Sigmoid colon (tissue), 7 donors: ENCODE results near the gene KCNMB2. TPM values are rescaled to one million over a fixed set of nuclear protein-coding genes. Genes with fewer than 3 reads are reported as not detected.
"Not testable (repeated sequence)": the region's sequence is repeated elsewhere in the genome, so short reads cannot be mapped to it uniquely, and the experiment has no call there.

Experiments
- DNase-seq: peaks from one replicate; pipeline ENCODE4 v3.0.0-alpha.2; 2019
- H3K27ac ChIP-seq, 4 donors: fragments of 200-600 bp; sonication (generic); one replicate each; pipeline ENCODE4 v1.5.1; 2016 to 2019; ENCODE audit warnings: mild to moderate bottlenecking in 1 of 4
- H3K27me3 ChIP-seq, 3 donors: fragments of 200-600 bp; sonication (generic); one replicate each; pipeline ENCODE4 v1.5.1; 2019; ENCODE audit warnings: mild to moderate bottlenecking in 1 of 3
- H3K36me3 ChIP-seq, 4 donors: fragments of 200-600 bp; sonication (generic); one replicate each; pipeline ENCODE4 v1.5.1; 2016 to 2019
- H3K4me1 ChIP-seq, 4 donors: fragments of 200-600 bp; sonication (generic); one replicate each; pipeline ENCODE4 v1.5.1; 2017 to 2019
- H3K4me3 ChIP-seq, 4 donors: fragments of 200-600 bp; sonication (generic); one replicate each; pipeline ENCODE4 v1.5.1; 2017 to 2019; ENCODE audit warnings: mild to moderate bottlenecking in 2 of 4, moderate library complexity in 1 of 4
- H3K9me3 ChIP-seq, 4 donors: fragments of 200-600 bp in 3 of 4; sonication (generic) in 3 of 4; one replicate each; pipeline versions ENCODE4 v1.5.1 to v1.6.1; 2013 to 2019
- CTCF ChIP-seq, 4 experiments: fragments of 450-650 bp in 3 of 4; fragments of 200-600 bp in 1 of 4; IDR thresholded peaks; one replicate each; pipeline ENCODE4 v1.5.1; 2016 to 2019; ENCODE audit warnings: antibody characterized with exemption in 4 of 4, mild to moderate bottlenecking in 3 of 4, moderate library complexity in 2 of 4
- EP300 ChIP-seq, 4 donors: sonication (generic); formaldehyde crosslinking; IDR thresholded peaks; one replicate each; pipeline ENCODE4 v1.6.1; 2017; ENCODE audit warnings: antibody characterized with exemption in 4 of 4
- POLR2A ChIP-seq, 2 donors: fragments of 450-650 bp; IDR thresholded peaks; one replicate each; pipeline ENCODE4 v1.6.1; 2016; ENCODE audit warnings: antibody characterized with exemption in 2 of 2, mild to moderate bottlenecking in 2 of 2, moderate library complexity in 2 of 2
- POLR2AphosphoS5 ChIP-seq, 4 donors: sonication (generic); formaldehyde crosslinking; IDR thresholded peaks; one replicate each; pipeline ENCODE4 v1.6.1; 2017; ENCODE audit warnings: antibody characterized with exemption in 4 of 4
- WGBS, 2 donors: extraction: QIAGEN DNeasy Blood & Tissue Kit; methylation state at CpG; one replicate each; pipeline ENCODE4 v1.1.7; 2013; 5-methylcytosine and 5-hydroxymethylcytosine counted together
- intact Hi-C: fragments of 100-400 bp; cut with DNase I; formaldehyde crosslinking; loops from one replicate; pipeline ENCODE4 v1.15.1; 2023
- polyA plus RNA-seq, 3 donors: library from polyadenylated mRNA; stranded (reverse); fragments of 200-250 nt; gene quantifications; one replicate each; pipeline ENCODE4 v1.2.3, GENCODE V29; 2013
- total RNA-seq, 4 donors: library from RNA; depleted of rRNA; stranded (reverse); fragments of >200 nt; gene quantifications; one replicate each; pipeline ENCODE4 v1.1.0, GENCODE V29; 2016
- donor health status: healthy with polysubstance abuse.
- donor health status: Bipolar disorder and iron deficiency.
- donor health status: healthy.

The KCNMB2 gene
- total and polyA plus RNA-seq, 7 donors, result 0.22 to 3.2 (median 1.5) TPM; not detected in 1

DNA sequence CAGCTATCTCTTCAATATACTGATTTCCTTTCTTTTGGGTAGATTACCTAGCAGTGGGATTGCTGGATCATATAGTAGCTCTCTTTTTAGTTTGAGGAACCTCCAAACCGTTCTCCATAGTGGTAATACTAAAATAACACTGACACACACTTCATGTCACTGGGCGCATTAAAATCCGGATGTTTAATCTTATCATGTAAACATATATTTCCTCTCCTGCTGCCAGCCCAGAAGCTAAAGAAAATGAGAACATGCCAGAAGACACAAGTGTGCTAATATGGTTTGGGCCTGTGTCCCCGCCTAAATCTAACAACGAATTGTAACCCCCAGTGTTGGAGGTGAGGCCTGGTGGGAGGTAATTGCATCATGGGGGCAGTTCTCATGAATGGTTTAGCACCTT lies 23.6 kb upstream of the KCNMB2 start:
- intact Hi-C loops, result no loop called here
- 63 to 68% methylated on average over 5 of the region's 5 CpGs for WGBS, 2 donors
- no peak for DNase-seq

GRCh38 chr3:178513546-178514380 lies 22.5 kb upstream of the KCNMB2 start:
- DNase-seq, result no peak
- no peaks in the 10 kb centered on the region for H3K27me3 ChIP-seq
- no peaks in the 10 kb centered on the region for H3K4me1 ChIP-seq
- H3K36me3 ChIP-seq, result no peaks in the 10 kb centered on the region
- TF ChIP-seq POLR2AphosphoS5 (IDR thresholded peaks at IDR 0.05), result peak in 2 of 4 donors; percentile 17 to 33
- no peak for TF ChIP-seq POLR2A (IDR thresholded peaks at IDR 0.05)
- TF ChIP-seq CTCF (IDR thresholded peaks at IDR 0.05), result no peak
- no peak overlapping the region for H3K4me3 ChIP-seq
- 65 to 77% methylated on average over 3 of the region's 3 CpGs for WGBS, 2 donors
- no peaks in the 10 kb centered on the region for H3K9me3 ChIP-seq
- intact Hi-C loops, result no loop called here
- no peak overlapping the region for H3K27ac ChIP-seq

More for the DNA sequence above, 23.6 kb upstream of the KCNMB2 start:
- Histone ChIP-seq H3K36me3 (no peaks in the 10 kb centered on the region), H3K27ac (no peak overlapping the region), H3K4me3 (no peak overlapping the region), H3K27me3 (no peaks in the 10 kb centered on the region), H3K9me3 (no peaks in the 10 kb centered on the region), H3K4me1 (peaks cover 0 to 9% (median 2%) of the 10 kb centered on the region in 4 donors)
- TF ChIP-seq CTCF (IDR thresholded peaks at IDR 0.05), result no peak
- no peak for TF ChIP-seq POLR2A (IDR thresholded peaks at IDR 0.05)
- no peak for TF ChIP-seq EP300 (IDR thresholded peaks at IDR 0.05)
- no peak for TF ChIP-seq POLR2AphosphoS5 (IDR thresholded peaks at IDR 0.05)

GRCh38 chr3:178514401-178514800 lies 21.8 kb upstream of the KCNMB2 start:
- no peak overlapping the region for H3K27ac ChIP-seq
- intact Hi-C loops, result no loop called here

GRCh38 chr3:178515076-178515744 lies 21.0 kb upstream of the KCNMB2 start:
- H3K4me3 ChIP-seq, H3K36me3 ChIP-seq, H3K27me3 ChIP-seq, H3K27ac ChIP-seq, H3K4me1 ChIP-seq, DNase-seq, intact Hi-C loops, H3K9me3 ChIP-seq: not testable (repeated sequence)
- 83 to 85% methylated on average over 6 of the region's 6 CpGs for WGBS, 2 donors

More at GRCh38 chr3:178514401-178514800, 21.8 kb upstream of the KCNMB2 start:
- TF ChIP-seq CTCF (IDR thresholded peaks at IDR 0.05) (no peak), POLR2AphosphoS5 (IDR thresholded peaks at IDR 0.05) (no peak), POLR2A (IDR thresholded peaks at IDR 0.05) (no peak), EP300 (IDR thresholded peaks at IDR 0.05) (no peak)
- DNase-seq, result no peak
- no peaks in the 10 kb centered on the region for H3K9me3 ChIP-seq
- 89 to 92% methylated on average over 2 of the region's 2 CpGs for WGBS, 2 donors
- no peak overlapping the region for H3K4me3 ChIP-seq
- no peaks in the 10 kb centered on the region for H3K27me3 ChIP-seq
- H3K4me1 ChIP-seq, result no peaks in the 10 kb centered on the region
- no peaks in the 10 kb centered on the region for H3K36me3 ChIP-seq

DNA sequence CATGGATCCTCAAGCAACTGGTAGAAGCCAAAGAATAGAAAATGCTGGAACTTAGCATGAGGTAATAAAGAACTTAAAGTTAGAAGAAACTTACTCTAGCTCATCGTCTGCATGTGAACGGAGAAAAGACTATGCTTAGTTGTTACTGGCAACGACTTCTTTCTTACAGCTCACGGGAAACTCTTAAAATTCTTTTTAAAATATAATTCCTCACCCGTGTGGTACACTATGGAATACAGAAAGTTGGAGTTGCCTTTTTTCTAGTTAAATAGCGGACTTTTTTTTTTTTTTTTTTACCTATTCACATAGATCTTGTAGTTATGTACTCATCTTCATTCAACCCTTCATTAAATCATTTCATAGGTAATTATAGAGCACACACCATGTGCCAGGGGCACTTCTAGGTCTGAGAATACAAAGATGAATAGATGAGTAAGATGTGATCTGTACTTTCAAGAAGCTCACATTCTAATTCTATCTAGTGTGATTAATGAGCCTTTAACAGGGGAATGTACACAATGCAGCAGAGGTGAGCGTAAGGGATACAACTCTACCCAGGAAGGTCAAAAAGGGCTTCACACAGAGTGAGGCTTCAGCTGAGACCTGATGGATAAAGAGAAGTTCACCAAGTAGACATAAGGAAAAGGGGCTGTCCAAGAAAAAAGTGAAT lies 18.4 kb upstream of the KCNMB2 start:
- 93 to 94% methylated on average over 7 of the region's 7 CpGs for WGBS, 2 donors
- H3K36me3 ChIP-seq, result no peaks in the 10 kb centered on the region

More for the DNA sequence above, 18.4 kb upstream of the KCNMB2 start:
- Histone ChIP-seq H3K27me3 (no peaks in the 10 kb centered on the region), H3K4me3 (no peak overlapping the region), H3K27ac (no peak overlapping the region), H3K4me1 (no peaks in the 10 kb centered on the region), H3K9me3 (no peaks in the 10 kb centered on the region)
- intact Hi-C loops, result no loop called here
- no peak for TF ChIP-seq CTCF (IDR thresholded peaks at IDR 0.05)
- no peak for DNase-seq
